ENCODE measurements around the gene NOP56. TPM values are rescaled to one million over a fixed set of nuclear protein-coding genes. Genes with fewer than 3 reads are reported as not detected.
A peak's percentile ranks its signal among the peaks of the same experiment; 100 is the strongest.

NOP56 gene
- total RNA-seq, 5 donors from 2014 or later (not counting 1 experiment from before 2014, with no cell fraction given), result 243 to 279 (median 270) TPM

- Mint-ChIP-seq H3K36me3 (no peaks in the 10 kb centered on the region), H3K27ac (no peak overlapping the region), H3K4me3 (no peak overlapping the region), H3K9me3 (no peaks in the 10 kb centered on the region), H3K27me3 (peaks cover 0 to 14% of the 10 kb centered on the region in 2 donors), H3K4me1 (no peaks in the 10 kb centered on the region)
- CTCF ChIA-PET, result no interaction called here
- POLR2A ChIA-PET, result no interaction called here
- no peaks in the 10 kb centered on the region for H3K4me1 ChIP-seq (ENCODE audit: control insufficient read depth in 1 of 2, extremely low read depth in 1 of 2, insufficient read depth in 2 of 2, low read length in 2 of 2)
- H3K27ac ChIP-seq (ENCODE audit: low read length), result no peak overlapping the region
- DNase-seq, result no peak
- H3K27me3 ChIP-seq (replicated peaks in 1 of 2; ENCODE audit: control insufficient read depth in 2 of 2, extremely low read depth in 1 of 2, insufficient read depth in 2 of 2, low read length in 1 of 2), result peaks cover 0 to 46% of the 10 kb centered on the region in 2 experiments
- 44% methylated on average over 6 of the region's 6 CpGs for WGBS (ENCODE audit: insufficient coverage)
- no peaks in the 10 kb centered on the region for H3K9me3 ChIP-seq
- ATAC-seq (replicated peaks in 1 of 4), result no peak
- no peak overlapping the region for H3K4me3 ChIP-seq (ENCODE audit: control insufficient read depth in 1 of 2, extremely low read depth in 1 of 2, low read length in 1 of 2)
- no peaks in the 10 kb centered on the region for H3K36me3 ChIP-seq (ENCODE audit: control insufficient read depth in 2 of 2, extremely low read depth in 1 of 2, insufficient read depth in 1 of 2, low read length in 1 of 2)
These were observed 54.4 kb downstream of the NOP56 start for GRCh38 chr20:2706688-2707352.

GRCh38 chr20:2707353-2708072 is 55.1 kb downstream of the NOP56 start:
- Histone ChIP-seq H3K27ac (ENCODE audit: low read length) (no peak overlapping the region), H3K27me3 (replicated peaks in 1 of 2; ENCODE audit: control insufficient read depth in 2 of 2, extremely low read depth in 1 of 2, insufficient read depth in 2 of 2, low read length in 1 of 2) (peaks cover 0 to 46% of the 10 kb centered on the region in 2 experiments), H3K9me3 (no peaks in the 10 kb centered on the region), H3K36me3 (ENCODE audit: control insufficient read depth in 2 of 2, extremely low read depth in 1 of 2, insufficient read depth in 1 of 2, low read length in 1 of 2) (no peaks in the 10 kb centered on the region), H3K4me3 (ENCODE audit: control insufficient read depth in 1 of 2, extremely low read depth in 1 of 2, low read length in 1 of 2) (no peak overlapping the region), H3K4me1 (ENCODE audit: control insufficient read depth in 1 of 2, extremely low read depth in 1 of 2, insufficient read depth in 2 of 2, low read length in 2 of 2) (no peaks in the 10 kb centered on the region)
- Mint-ChIP-seq H3K36me3 (no peaks in the 10 kb centered on the region), H3K9me3 (no peaks in the 10 kb centered on the region), H3K27ac (no peak overlapping the region), H3K4me1 (no peaks in the 10 kb centered on the region), H3K4me3 (no peak overlapping the region), H3K27me3 (peaks cover 0 to 14% of the 10 kb centered on the region in 2 donors)
- DNase-seq (peak in 1 of 35 experiments; percentile 18), ATAC-seq (replicated peaks in 1 of 4) (no peak)
- WGBS (ENCODE audit: insufficient coverage), result 53% methylated on average over 7 of the region's 12 CpGs
- CTCF ChIA-PET, result no interaction called here
- POLR2A ChIA-PET, result no interaction called here

Other genes starting within 250 kb of the NOP56 start
- 100 to 1,000 TPM; 120 to 139 (median 128) TPM for gene SNRPB, start 181.8 kb upstream of the NOP56 start, total RNA-seq
- 10 to 100 TPM in 4 of 5 donors, 1 to 10 TPM in 1; 7.6 to 14.2 (median 10.9) TPM for gene ZNF343, start 143.7 kb upstream of the NOP56 start, total RNA-seq
- not detected for gene TMC2, start 116.1 kb upstream of the NOP56 start, total RNA-seq
- 100 to 1,000 TPM; 101 to 147 (median 117) TPM for gene IDH3B, start 11.6 kb downstream of the NOP56 start, total RNA-seq
- 10 to 100 TPM in 1 of 5 donors, 1 to 10 TPM in 4; 4.2 to 10.5 (median 6.8) TPM for gene EBF4, start 40.1 kb downstream of the NOP56 start, total RNA-seq
- gene CPXM1, start 148.0 kb downstream of the NOP56 start, total RNA-seq, result under 1 TPM; 0.20 to 0.90 (median 0.63) TPM
- not detected for gene C20orf141, start 162.4 kb downstream of the NOP56 start, total RNA-seq
- not detected for gene TMEM239, start 163.7 kb downstream of the NOP56 start, total RNA-seq
- gene PCED1A, start 188.0 kb downstream of the NOP56 start, total RNA-seq, result 100 to 1,000 TPM in 2 of 5 donors, 10 to 100 TPM in 3; 65.1 to 111 (median 95.2) TPM
- 10 to 100 TPM; 44.5 to 72.2 (median 68.2) TPM for gene VPS16, start 188.1 kb downstream of the NOP56 start, total RNA-seq
- gene PTPRA, start 220.8 kb downstream of the NOP56 start, total RNA-seq, result 10 to 100 TPM; 66.2 to 98.6 (median 71.5) TPM

All from T-cell (primary cell).